Neural cell (in vitro differentiated cells): Measurements from ENCODE around the gene DKK2.

Source experiments
- CTCF ChIP-seq: fragments of 450-650 bp; IDR thresholded peaks from 2 replicates; pipeline ENCODE4 v1.5.1; 2014; ENCODE audit warnings: antibody characterized with exemption, mild to moderate bottlenecking, moderate library complexity; ENCODE audit not compliant: poor library complexity, severe bottlenecking
- SMC3 ChIP-seq: fragments of 450-650 bp; conservative IDR thresholded peaks from 2 replicates; pipeline ENCODE4 v1.6.1; 2014; ENCODE audit warnings: antibody characterized with exemption, mild to moderate bottlenecking, moderate library complexity; ENCODE audit not compliant: poor library complexity

GRCh38 chr4:107071108-107071507 lies 35.0 kb upstream of the DKK2 start:
- no peak for TF ChIP-seq CTCF
- no peak for TF ChIP-seq SMC3
